A172 (cell line): ENCODE data around the gene IRF6. TPM values are rescaled to one million over a fixed set of nuclear protein-coding genes. Genes with fewer than 3 reads are reported as not detected.

Experiments
- DNase-seq: peaks from one replicate; pipeline ENCODE4 v3.0.0-alpha.2; 2015; ENCODE audit warnings: low spot score
- total RNA-seq: library from RNA; depleted of rRNA; stranded (reverse); fragments of >200 nt; shearing (Covaris generic); gene quantifications from 2 replicates; pipeline ENCODE4 v1.2.3, GENCODE V29; 2014; rRNA removed

The IRF6 gene
- 0.02 TPM in 1 of 2 replicates, not detected in the other for total RNA-seq

- DNase-seq, result no peak
Measured at GRCh38 chr1:209805875-209806760, at the start of gene IRF6. Gene IRF6, minus strand, starts transcription at chr1:209806142. Its CDS starts 4,729 bp downstream, at chr1:209801413.

GRCh38 chr1:209855623-209856022 is 49.7 kb upstream of the IRF6 start:
- DNase-seq, result no peak

- DNase-seq, result no peak
Measured at GRCh38 chr1:209855006-209855405, 49.1 kb upstream of the IRF6 start.

GRCh38 chr1:209854196-209854595 is 48.3 kb upstream of the IRF6 start:
- no peak for DNase-seq

GRCh38 chr1:209853676-209854075 is 47.7 kb upstream of the IRF6 start:
- DNase-seq, result no peak

GRCh38 chr1:209850342-209850979 is 44.5 kb upstream of the IRF6 start:
- peak; percentile 87 for DNase-seq

- no peak for DNase-seq
Measured at GRCh38 chr1:209849388-209849787, 43.4 kb upstream of the IRF6 start.

- no peak for DNase-seq
Measured at GRCh38 chr1:209845408-209845725, 39.4 kb upstream of the IRF6 start.

GRCh38 chr1:209844695-209845407 is 38.9 kb upstream of the IRF6 start:
- no peak for DNase-seq

- DNase-seq, result no peak
Measured at GRCh38 chr1:209840611-209841010, 34.7 kb upstream of the IRF6 start.

- peak; percentile 99 for DNase-seq
Measured at GRCh38 chr1:209839875-209840546, 34.1 kb upstream of the IRF6 start.

- DNase-seq, result no peak
Measured at GRCh38 chr1:209838537-209838936, 32.6 kb upstream of the IRF6 start.

- no peak for DNase-seq
Measured at GRCh38 chr1:209837671-209838070, 31.7 kb upstream of the IRF6 start.

GRCh38 chr1:209835782-209836298 is 29.9 kb upstream of the IRF6 start:
- DNase-seq, result peak; percentile 71

- peak; percentile 60 for DNase-seq
Measured at GRCh38 chr1:209831615-209832014, 25.7 kb upstream of the IRF6 start.

- DNase-seq, result no peak
Measured at GRCh38 chr1:209830722-209831121, 24.8 kb upstream of the IRF6 start.

- no peak for DNase-seq
Measured at GRCh38 chr1:209829716-209830115, 23.8 kb upstream of the IRF6 start.

GRCh38 chr1:209827384-209828262 is 21.7 kb upstream of the IRF6 start, which contains the start of gene UTP25:
Gene UTP25, plus strand, starts transcription at chr1:209827972. Its CDS starts 92 bp downstream, at chr1:209828064.
- peak; percentile 98 for DNase-seq

- no peak for DNase-seq
Measured at GRCh38 chr1:209825591-209826434, 19.9 kb upstream of the IRF6 start.
